ENCODE data around the gene OPCML.

- TF ChIP-seq CTCF (IDR thresholded peaks at IDR 0.05; ENCODE audit: low read length) (no peak), EZH2phosphoT487 (IDR thresholded peaks at IDR 0.05; ENCODE audit: low read length) (no peak)
Observed at GRCh38 chr11:132636523-132636922, 895.8 kb downstream of the OPCML start.
